Colonic mucosa (tissue), 4 donors: ENCODE measurements around the gene FAM120A. TPM values are rescaled to one million over a fixed set of nuclear protein-coding genes. Genes with fewer than 3 reads are reported as not detected.
A peak's percentile ranks its signal among the peaks of the same experiment; 100 is the strongest.

Experiments
- DNase-seq: peaks from one replicate; pipeline ENCODE4 v3.0.0-alpha.2; 2020
- H3K27ac ChIP-seq: fragments of 200-600 bp; one replicate; pipeline ENCODE4 v1.8.0; 2021
- H3K27me3 ChIP-seq: fragments of 200-600 bp; one replicate; pipeline ENCODE4 v1.8.0; 2021
- H3K36me3 ChIP-seq: fragments of 200-600 bp; one replicate; pipeline ENCODE4 v1.8.0; 2021
- H3K4me1 ChIP-seq: fragments of 200-600 bp; one replicate; pipeline ENCODE4 v1.8.0; 2021; ENCODE audit warnings: mild to moderate bottlenecking
- H3K4me3 ChIP-seq: fragments of 200-600 bp; one replicate; pipeline ENCODE4 v1.8.0; 2021
- H3K9ac ChIP-seq, 2 donors: one replicate each; pipeline ENCODE4 v1.7.0; 2013; ENCODE audit warnings: control low read depth in 2 of 2, low read depth in 2 of 2, low read length in 2 of 2
- H3K9me3 ChIP-seq: fragments of 200-600 bp; one replicate; pipeline ENCODE4 v1.8.0; 2021
- CTCF ChIP-seq: fragments of 200-600 bp; IDR thresholded peaks from one replicate; pipeline ENCODE4 v1.8.0; 2022; ENCODE audit warnings: antibody characterized with exemption, mild to moderate bottlenecking
- intact Hi-C: fragments of 100-400 bp; cut with DNase I; formaldehyde crosslinking; loops from one replicate; pipeline ENCODE4 v1.14.1; 2022
- total RNA-seq, 2 donors: library from RNA; stranded (reverse); fragmentation: NEBNext Ultra II Directional in 1 of 2; extraction: Animal tissue kit (Norgen Biotek cat#: 25700) in 1 of 2; gene quantifications; one replicate each; pipeline ENCODE4 v1.2.1, GENCODE V29; 2021
- donor health status: healthy.
- donor health status: DM: no; HTN: no; CAD: no.
- donor health status: DM: no; HTN: no; CAD: no.

FAM120A gene
- total RNA-seq, 2 donors from 2014 or later = 246 to 264 TPM

GRCh38 chr9:93546356-93546755, 94.9 kb downstream of the FAM120A start:
- DNase-seq = no peak
- Histone ChIP-seq H3K4me3 (no peak overlapping the region), H3K27ac (no peak overlapping the region), H3K36me3 (peaks cover 10% of the 10 kb centered on the region), H3K4me1 (peaks cover 2% of the 10 kb centered on the region), H3K27me3 (no peaks in the 10 kb centered on the region), H3K9me3 (no peaks in the 10 kb centered on the region), H3K9ac (no peak overlapping the region)
- intact Hi-C loops = no loop called here
- TF ChIP-seq CTCF = no peak

GRCh38 chr9:93549611-93550010, 98.1 kb downstream of the FAM120A start:
- Histone ChIP-seq H3K36me3 (peaks cover 11% of the 10 kb centered on the region), H3K9me3 (no peaks in the 10 kb centered on the region), H3K27me3 (no peaks in the 10 kb centered on the region), H3K9ac (peak overlapping the region in 1 of 2 donors; percentile 0), H3K27ac (no peak overlapping the region), H3K4me3 (no peak overlapping the region), H3K4me1 (peaks cover 2% of the 10 kb centered on the region)
- intact Hi-C loops = loop anchor here (10.0 kb wide), 1 partner anchor 385 kb away; no protein-coding TSS in a partner anchor
- DNase-seq = no peak
- no peak for TF ChIP-seq CTCF

- H3K36me3 ChIP-seq = peaks cover 16% of the 10 kb centered on the region
Measured at GRCh38 chr9:93552923-93553322, 101.4 kb downstream of the FAM120A start.

GRCh38 chr9:93555370-93555769, 103.9 kb downstream of the FAM120A start:
- Histone ChIP-seq H3K9me3 (no peaks in the 10 kb centered on the region), H3K9ac (no peak overlapping the region), H3K4me3 (no peak overlapping the region), H3K36me3 (peaks cover 23% of the 10 kb centered on the region), H3K27ac (no peak overlapping the region), H3K27me3 (no peaks in the 10 kb centered on the region), H3K4me1 (no peaks in the 10 kb centered on the region)
- intact Hi-C loops = loop anchor here (10.0 kb wide), 1 partner anchor 391 kb away; no protein-coding TSS in a partner anchor
- DNase-seq = no peak
- TF ChIP-seq CTCF = no peak

More at GRCh38 chr9:93552923-93553322, 101.4 kb downstream of the FAM120A start:
- H3K4me3 ChIP-seq = no peak overlapping the region
- DNase-seq = no peak
- no peaks in the 10 kb centered on the region for H3K9me3 ChIP-seq
- no peak overlapping the region for H3K27ac ChIP-seq
- intact Hi-C loops = loop anchor here (10.0 kb wide), 1 partner anchor 388 kb away; no protein-coding TSS in a partner anchor
- H3K27me3 ChIP-seq = no peaks in the 10 kb centered on the region
- H3K4me1 ChIP-seq = peaks cover 2% of the 10 kb centered on the region
- no peak for TF ChIP-seq CTCF
- no peak overlapping the region for H3K9ac ChIP-seq

- H3K36me3 ChIP-seq = peaks cover 16% of the 10 kb centered on the region
- H3K27ac ChIP-seq = no peak overlapping the region
- H3K9me3 ChIP-seq = no peaks in the 10 kb centered on the region
- no peak for TF ChIP-seq CTCF
- H3K4me3 ChIP-seq = no peak overlapping the region
- H3K27me3 ChIP-seq = no peaks in the 10 kb centered on the region
- intact Hi-C loops = loop anchor here (10.0 kb wide), 1 partner anchor 393 kb away; no protein-coding TSS in a partner anchor
- no peaks in the 10 kb centered on the region for H3K4me1 ChIP-seq
- DNase-seq = no peak
- H3K9ac ChIP-seq = no peak overlapping the region
Measured at GRCh38 chr9:93557366-93558137, 106.1 kb downstream of the FAM120A start.
